GM19238 (cell line): ENCODE data around the gene CLIC1.

Experiments used
- DNase-seq: peaks from one replicate; pipeline ENCODE4 v3.0.0; 2011; ENCODE audit warnings: low spot score; ENCODE audit not compliant: insufficient read length

Gene CLIC1

GRCh38 chr6:31739639-31740396, 3.5 kb upstream of the CLIC1 start, which contains the start of gene MSH5:
TSS of gene MSH5 (plus strand) at chr6:31740005. CDS start at chr6:31740467, 462 bp downstream.
- DNase-seq = peak; percentile 88

- DNase-seq = peak; percentile 47
These were observed 2.0 kb upstream of the CLIC1 start for GRCh38 chr6:31737991-31738979.

GRCh38 chr6:31737315-31737990, 1.1 kb upstream of the CLIC1 start:
- DNase-seq = no peak

GRCh38 chr6:31736768-31737314, 511 bp upstream of the CLIC1 start:
- no peak for DNase-seq

GRCh38 chr6:31734821-31735406, 1.4 kb downstream of the CLIC1 start:
- peak; percentile 73 for DNase-seq

GRCh38 chr6:31734247-31734820, 2.0 kb downstream of the CLIC1 start:
- no peak for DNase-seq

- no peak for DNase-seq
These were observed 2.6 kb downstream of the CLIC1 start for GRCh38 chr6:31733734-31734133.

GRCh38 chr6:31732029-31732428, 4.3 kb downstream of the CLIC1 start:
- DNase-seq = no peak

GRCh38 chr6:31730631-31731086, 5.7 kb downstream of the CLIC1 start:
- no peak for DNase-seq

GRCh38 chr6:31729979-31730630, 6.2 kb downstream of the CLIC1 start:
- DNase-seq = peak; percentile 50

GRCh38 chr6:31729515-31729978, 6.8 kb downstream of the CLIC1 start:
- peak; percentile 60 for DNase-seq

- DNase-seq = no peak
These were observed 7.4 kb downstream of the CLIC1 start, which contains the start of gene DDAH2 for GRCh38 chr6:31728767-31729514. TSS of gene DDAH2 (minus strand) at chr6:31729299. CDS start at chr6:31729161, 138 bp downstream.

GRCh38 chr6:31727717-31728671, 8.3 kb downstream of the CLIC1 start:
- DNase-seq = no peak

GRCh38 chr6:31727034-31727716, 9.2 kb downstream of the CLIC1 start:
- peak; percentile 81 for DNase-seq

GRCh38 chr6:31725502-31726350, 10.6 kb downstream of the CLIC1 start:
- no peak for DNase-seq

GRCh38 chr6:31723980-31724691, 12.2 kb downstream of the CLIC1 start:
- no peak for DNase-seq
